NCI-H2081 treated with DMSO at 0.1 percent for 48 hours (cell line): Measurements from ENCODE around the gene INF2.

Experiments used
- DNase-seq: peaks from one replicate; lab custom pipeline; 2025; lab: John Stamatoyannopoulos, UW

The INF2 gene

GRCh38 chr14:104770072-104770579, 80.7 kb downstream of the INF2 start:
- DNase-seq: no peak

- DNase-seq: no peak
These were observed 81.4 kb downstream of the INF2 start for GRCh38 chr14:104770851-104771272.

GRCh38 chr14:104771374-104771773, 82.0 kb downstream of the INF2 start:
- DNase-seq: no peak
